ENCODE measurements around the gene KIF6. TPM values are rescaled to one million over a fixed set of nuclear protein-coding genes. Genes with fewer than 3 reads are reported as not detected.

KIF6 gene
- total RNA-seq, 4 donors from 2014 or later = 0.83 to 2.6 (median 1.1) TPM

DNA sequence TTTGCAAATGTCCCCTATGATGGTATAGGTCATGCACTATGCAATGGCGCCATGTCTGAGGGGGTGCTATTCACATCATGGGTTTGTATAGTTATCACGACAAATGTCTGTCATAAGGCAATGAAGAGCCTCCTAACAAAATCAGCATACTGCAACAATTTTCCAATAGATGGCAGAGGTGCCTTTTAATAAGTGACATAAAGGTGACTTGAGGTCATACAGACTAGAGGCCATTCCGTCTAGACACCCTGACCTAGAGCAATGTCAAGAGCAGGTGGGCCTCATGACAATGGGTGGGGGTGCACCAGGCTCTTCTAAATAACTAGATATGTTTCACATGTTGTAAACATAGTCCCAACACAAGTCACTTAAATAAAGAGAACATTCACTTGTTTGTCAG lies 107.7 kb downstream of the KIF6 start:
- Histone ChIP-seq H3K27me3 (no peaks in the 10 kb centered on the region), H3K4me3 (no peak overlapping the region), H3K27ac (replicated peaks in 1 of 4) (no peak overlapping the region), H3K9me3 (no peaks in the 10 kb centered on the region), H3K4me1 (peaks cover 0 to 22% (median 9%) of the 10 kb centered on the region in 4 donors), H3K36me3 (no peaks in the 10 kb centered on the region)
- WGBS = 86% methylated on average over 3 of the region's 3 CpGs
- TF ChIP-seq POLR2AphosphoS5 (IDR thresholded peaks at IDR 0.05) = no peak
- TF ChIP-seq POLR2A (IDR thresholded peaks at IDR 0.05; ENCODE audit: low read depth) = no peak
- no peak for TF ChIP-seq EP300 (IDR thresholded peaks at IDR 0.05)
- TF ChIP-seq CTCF (IDR thresholded peaks at IDR 0.05) = no peak
- intact Hi-C loops (cut with DNase I) = no loop called here
- no peak for DNase-seq (ENCODE audit: extremely low spot score)

DNA sequence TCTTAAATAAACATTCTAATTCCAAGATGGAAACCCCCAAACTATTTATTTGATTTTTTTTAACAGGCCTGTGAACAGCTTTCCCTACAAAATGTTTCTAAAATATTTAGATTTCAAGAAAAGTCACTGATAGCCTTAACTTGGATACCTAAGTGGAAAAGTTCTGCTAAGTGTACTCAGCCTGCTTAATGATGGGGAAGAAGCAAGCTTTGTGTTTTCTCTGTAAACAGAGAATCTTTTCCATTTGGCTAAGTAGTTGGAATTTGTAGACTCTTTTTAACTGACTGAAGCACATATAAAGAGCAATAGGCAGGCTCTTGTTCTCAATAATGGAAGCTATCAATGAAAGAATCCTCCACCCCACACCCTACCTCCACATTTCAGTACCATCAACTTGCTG lies 108.2 kb downstream of the KIF6 start:
- Histone ChIP-seq H3K27me3 (no peaks in the 10 kb centered on the region), H3K4me3 (no peak overlapping the region), H3K36me3 (no peaks in the 10 kb centered on the region), H3K27ac (replicated peaks in 1 of 4) (no peak overlapping the region), H3K9me3 (no peaks in the 10 kb centered on the region), H3K4me1 (peaks cover 0 to 22% (median 9%) of the 10 kb centered on the region in 4 donors)
- DNase-seq (ENCODE audit: extremely low spot score) = no peak
- TF ChIP-seq EP300 (IDR thresholded peaks at IDR 0.05) (no peak), CTCF (IDR thresholded peaks at IDR 0.05) (no peak), POLR2A (IDR thresholded peaks at IDR 0.05; ENCODE audit: low read depth) (no peak), POLR2AphosphoS5 (IDR thresholded peaks at IDR 0.05) (no peak)
- intact Hi-C loops (cut with DNase I) = no loop called here

GRCh38 chr6:39615622-39616021 lies 109.6 kb downstream of the KIF6 start:
- WGBS = 90% methylated on average over 1 of the region's 1 CpG
- no peaks in the 10 kb centered on the region for H3K27me3 ChIP-seq
- TF ChIP-seq EP300 (IDR thresholded peaks at IDR 0.05) (no peak), POLR2AphosphoS5 (IDR thresholded peaks at IDR 0.05) (no peak), POLR2A (IDR thresholded peaks at IDR 0.05; ENCODE audit: low read depth) (no peak), CTCF (IDR thresholded peaks at IDR 0.05) (no peak)
- DNase-seq (ENCODE audit: extremely low spot score) = no peak
- no peak overlapping the region for H3K27ac ChIP-seq (replicated peaks in 1 of 4)
- no peaks in the 10 kb centered on the region for H3K9me3 ChIP-seq
- no peak overlapping the region for H3K4me3 ChIP-seq
- intact Hi-C loops (cut with DNase I) = no loop called here
- H3K36me3 ChIP-seq = no peaks in the 10 kb centered on the region
- peaks cover 0 to 27% (median 17%) of the 10 kb centered on the region in 4 donors for H3K4me1 ChIP-seq

GRCh38 chr6:39614393-39614950 lies 110.7 kb downstream of the KIF6 start:
- intact Hi-C loops (cut with DNase I) = loop anchor here (5.0 kb wide), 1 partner anchor 48 kb away; no protein-coding TSS in a partner anchor
- WGBS = 86% methylated on average over 2 of the region's 2 CpGs
- TF ChIP-seq POLR2A (IDR thresholded peaks at IDR 0.05; ENCODE audit: low read depth) (no peak), POLR2AphosphoS5 (IDR thresholded peaks at IDR 0.05) (no peak), EP300 (IDR thresholded peaks at IDR 0.05) (no peak), CTCF (IDR thresholded peaks at IDR 0.05) (no peak)

DNA sequence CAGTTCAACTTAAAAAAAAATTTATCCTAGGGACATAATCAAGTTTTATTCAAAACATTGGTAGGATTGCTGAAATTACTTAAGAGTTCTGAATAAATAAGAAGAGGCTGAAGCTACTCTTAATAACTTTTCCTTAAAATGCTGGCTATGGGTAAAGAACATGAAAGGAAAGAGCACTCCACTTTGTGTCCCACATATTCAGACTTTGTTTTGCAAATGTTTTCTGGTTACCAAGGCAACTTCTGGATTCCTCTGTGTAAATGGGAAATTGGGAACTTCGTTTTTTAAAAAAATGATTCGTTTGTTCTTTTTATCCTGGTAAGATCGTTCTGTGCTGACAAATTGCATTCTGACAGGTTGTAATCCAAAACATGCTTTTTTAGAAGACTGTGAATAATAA lies 115.0 kb downstream of the KIF6 start:
- H3K27me3 ChIP-seq = no peaks in the 10 kb centered on the region
- 17% methylated on average over 3 of the region's 3 CpGs for WGBS
- peak overlapping the region; percentile 59 to 82 (median 70) for H3K27ac ChIP-seq (replicated peaks in 1 of 4)

More at GRCh38 chr6:39614393-39614950, 110.7 kb downstream of the KIF6 start:
- no peak for DNase-seq (ENCODE audit: extremely low spot score)
- H3K27me3 ChIP-seq = no peaks in the 10 kb centered on the region
- no peak overlapping the region for H3K27ac ChIP-seq (replicated peaks in 1 of 4)
- peaks cover 0 to 39% (median 28%) of the 10 kb centered on the region in 4 donors for H3K4me1 ChIP-seq
- no peaks in the 10 kb centered on the region for H3K36me3 ChIP-seq
- H3K4me3 ChIP-seq = no peak overlapping the region
- H3K9me3 ChIP-seq = no peaks in the 10 kb centered on the region

More for the DNA sequence above, 115.0 kb downstream of the KIF6 start:
- H3K4me3 ChIP-seq = no peak overlapping the region
- H3K36me3 ChIP-seq = no peaks in the 10 kb centered on the region
- no peak for DNase-seq (ENCODE audit: extremely low spot score)
- peaks cover 0 to 57% (median 44%) of the 10 kb centered on the region in 4 donors for H3K4me1 ChIP-seq
- TF ChIP-seq POLR2A (IDR thresholded peaks at IDR 0.05; ENCODE audit: low read depth) (no peak), POLR2AphosphoS5 (IDR thresholded peaks at IDR 0.05) (peak in 1 of 2 donors; percentile 34)
- no peaks in the 10 kb centered on the region for H3K9me3 ChIP-seq
- intact Hi-C loops (cut with DNase I) = loop anchor here (5.0 kb wide), 1 partner anchor 52 kb away; no protein-coding TSS in a partner anchor

All from esophagus muscularis mucosa (tissue), 4 donors.